KMS-11 (cell line): ENCODE data around the gene PKIB.

Experiments
- H2AFZ ChIP-seq: fragments of 200-600 bp; sonication (generic); 2 replicates; pipeline ENCODE4 v1.6.1; 2016; ENCODE audit warnings: antibody characterized with exemption, mixed run types, low read depth
- H3K27ac ChIP-seq: fragments of 200-600 bp; sonication (generic); 2 replicates; pipeline ENCODE4 v1.6.1; 2016; ENCODE audit warnings: mild to moderate bottlenecking, mixed run types
- H3K27me3 ChIP-seq: fragments of 200-600 bp; sonication (generic); 2 replicates; pipeline ENCODE4 v1.6.1; 2017; ENCODE audit warnings: mild to moderate bottlenecking, low read depth, mixed run types, moderate library complexity; ENCODE audit not compliant: insufficient read depth
- H3K36me3 ChIP-seq: fragments of 200-600 bp; sonication (generic); 2 replicates; pipeline ENCODE4 v1.6.1; 2017; ENCODE audit warnings: mild to moderate bottlenecking, mixed run types; ENCODE audit not compliant: insufficient read depth
- H3K4me1 ChIP-seq: fragments of 200-600 bp; sonication (generic); 2 replicates; pipeline ENCODE4 v1.6.1; 2016; ENCODE audit warnings: mild to moderate bottlenecking, low read depth, mixed run types; ENCODE audit not compliant: poor library complexity, severe bottlenecking
- H3K4me2 ChIP-seq: fragments of 200-600 bp; sonication (generic); 2 replicates; pipeline ENCODE4 v1.7.0; 2016; ENCODE audit warnings: mild to moderate bottlenecking, mixed run types
- H3K4me3 ChIP-seq: fragments of 200-600 bp; sonication (generic); IDR thresholded peaks from 2 replicates; pipeline ENCODE4 v1.6.1; 2017; ENCODE audit warnings: low read depth, low read length, mixed read lengths; ENCODE audit not compliant: insufficient read depth
- H3K79me2 ChIP-seq: fragments of 200-600 bp; sonication (generic); 2 replicates; pipeline ENCODE4 v1.6.1; 2016; ENCODE audit warnings: low read depth, mixed run types; ENCODE audit not compliant: insufficient read depth
- H3K9ac ChIP-seq: fragments of 200-600 bp; sonication (generic); 2 replicates; pipeline ENCODE4 v1.6.1; 2016; ENCODE audit warnings: mild to moderate bottlenecking, mixed run types
- H4K20me1 ChIP-seq: fragments of 200-600 bp; sonication (generic); 2 replicates; pipeline ENCODE4 v1.6.1; 2016; ENCODE audit warnings: mild to moderate bottlenecking, mixed run types; ENCODE audit not compliant: insufficient read depth
- CTCF ChIP-seq: fragments of 200-600 bp; sonication (generic); conservative IDR thresholded peaks from 2 replicates; pipeline ENCODE4 v1.6.1; 2017; ENCODE audit warnings: low read depth, mild to moderate bottlenecking, antibody characterized with exemption, low read length, moderate library complexity, mixed read lengths

The PKIB gene

GRCh38 chr6:122678841-122679240 is 68.6 kb downstream of the PKIB start:
- Histone ChIP-seq H3K27me3 (no peaks in the 10 kb centered on the region), H3K27ac (no peak overlapping the region), H3K9ac (no peak overlapping the region), H2AFZ (no peak overlapping the region), H3K79me2 (no peaks in the 10 kb centered on the region), H3K4me1 (no peaks in the 10 kb centered on the region), H3K4me2 (no peak overlapping the region), H3K36me3 (no peaks in the 10 kb centered on the region), H3K4me3 (no peak overlapping the region), H4K20me1 (no peaks in the 10 kb centered on the region)
- no peak for TF ChIP-seq CTCF

- H3K4me1 ChIP-seq: no peaks in the 10 kb centered on the region
- H3K79me2 ChIP-seq: no peaks in the 10 kb centered on the region
- H3K36me3 ChIP-seq: no peaks in the 10 kb centered on the region
- TF ChIP-seq CTCF: no peak
- H3K4me2 ChIP-seq: no peak overlapping the region
- no peak overlapping the region for H2AFZ ChIP-seq
- no peak overlapping the region for H3K4me3 ChIP-seq
- no peak overlapping the region for H3K9ac ChIP-seq
- H3K27me3 ChIP-seq: no peaks in the 10 kb centered on the region
- no peaks in the 10 kb centered on the region for H4K20me1 ChIP-seq
- no peak overlapping the region for H3K27ac ChIP-seq
Measured at GRCh38 chr6:122681705-122682104, 71.5 kb downstream of the PKIB start.

GRCh38 chr6:122683989-122684651 is 73.9 kb downstream of the PKIB start:
- TF ChIP-seq CTCF: no peak
- Histone ChIP-seq H3K27ac (no peak overlapping the region), H3K36me3 (no peaks in the 10 kb centered on the region), H3K4me3 (no peak overlapping the region), H3K4me2 (no peak overlapping the region), H2AFZ (no peak overlapping the region), H3K79me2 (no peaks in the 10 kb centered on the region), H3K27me3 (no peaks in the 10 kb centered on the region), H3K9ac (no peak overlapping the region), H3K4me1 (no peaks in the 10 kb centered on the region), H4K20me1 (no peaks in the 10 kb centered on the region)

GRCh38 chr6:122692175-122692598 is 82.0 kb downstream of the PKIB start:
- Histone ChIP-seq H3K9ac (no peak overlapping the region), H3K4me1 (no peaks in the 10 kb centered on the region), H3K27ac (no peak overlapping the region), H3K4me2 (no peak overlapping the region), H3K27me3 (no peaks in the 10 kb centered on the region), H3K79me2 (no peaks in the 10 kb centered on the region), H3K36me3 (no peaks in the 10 kb centered on the region), H2AFZ (no peak overlapping the region), H3K4me3 (no peak overlapping the region), H4K20me1 (no peaks in the 10 kb centered on the region)
- TF ChIP-seq CTCF: no peak
